Measurements from ENCODE around the gene KBTBD4.
"Not testable (repeated sequence)": the region's sequence is repeated elsewhere in the genome, so short reads cannot be mapped to it uniquely, and the experiment has no call there.

The KBTBD4 gene

GRCh38 chr11:47553406-47553743 is 25.4 kb downstream of the KBTBD4 start:
- peak in 2 of 3 experiments; percentile 9 to 40 for TF ChIP-seq CTCF (IDR thresholded peaks at IDR 0.05; ENCODE audit: unreplicated experiment in 3 of 3)
- Mint-ChIP-seq H3K36me3 (ENCODE audit: low read depth) (peaks cover 10% of the 10 kb centered on the region), H3K4me1 (peaks cover 25% of the 10 kb centered on the region), H3K4me3 (peak overlapping the region; percentile 95 to 100 (median 99)), H3K27me3 (ENCODE audit: low read depth) (no peaks in the 10 kb centered on the region), H3K9me3 (no peaks in the 10 kb centered on the region), H3K27ac (peak overlapping the region; percentile 90 to 99 (median 96))

GRCh38 chr11:47552566-47553405 is 26.0 kb downstream of the KBTBD4 start, which contains the start of gene CELF1:
Gene CELF1, minus strand, starts transcription at chr11:47553132. Its CDS starts 53,609 bp downstream, at chr11:47499523.
- Mint-ChIP-seq H3K4me3 (peak within 1 kb of the TSS; percentile 99 to 100 (median 99)), H3K36me3 (ENCODE audit: low read depth) (peaks cover 14% of the 10 kb centered on the region), H3K4me1 (peaks cover 29% of the 10 kb centered on the region), H3K27ac (peak within 1 kb of the TSS; percentile 92 to 99 (median 97)), H3K9me3 (no peaks in the 10 kb centered on the region), H3K27me3 (ENCODE audit: low read depth) (no peaks in the 10 kb centered on the region)
- TF ChIP-seq CTCF (IDR thresholded peaks at IDR 0.05; ENCODE audit: unreplicated experiment in 3 of 3), result peak; percentile 96 to 99 (median 97)

GRCh38 chr11:47552056-47552565 is 26.7 kb downstream of the KBTBD4 start:
- Mint-ChIP-seq H3K36me3 (ENCODE audit: low read depth) (peaks cover 19% of the 10 kb centered on the region), H3K4me1 (peaks cover 29% of the 10 kb centered on the region)

GRCh38 chr11:47551086-47551485 is 27.7 kb downstream of the KBTBD4 start:
- H3K36me3 Mint-ChIP-seq (ENCODE audit: low read depth), result peaks cover 21% of the 10 kb centered on the region
- peak overlapping the region; percentile 99 to 100 (median 99) for H3K4me3 Mint-ChIP-seq
- no peaks in the 10 kb centered on the region for H3K27me3 Mint-ChIP-seq (ENCODE audit: low read depth)
- H3K27ac Mint-ChIP-seq, result peak overlapping the region; percentile 92 to 99 (median 97)
- TF ChIP-seq CTCF (IDR thresholded peaks at IDR 0.05; ENCODE audit: unreplicated experiment in 3 of 3), result peak in 2 of 3 experiments; percentile 17 to 20
- peaks cover 29% of the 10 kb centered on the region for H3K4me1 Mint-ChIP-seq
- no peaks in the 10 kb centered on the region for H3K9me3 Mint-ChIP-seq

More at GRCh38 chr11:47552056-47552565, 26.7 kb downstream of the KBTBD4 start:
- H3K27me3 Mint-ChIP-seq (ENCODE audit: low read depth), result no peaks in the 10 kb centered on the region
- H3K27ac Mint-ChIP-seq, result peak overlapping the region; percentile 92 to 99 (median 97)
- peak overlapping the region; percentile 99 to 100 (median 99) for H3K4me3 Mint-ChIP-seq
- TF ChIP-seq CTCF (IDR thresholded peaks at IDR 0.05; ENCODE audit: unreplicated experiment in 3 of 3), result no peak
- H3K9me3 Mint-ChIP-seq, result no peaks in the 10 kb centered on the region

- H3K27me3 Mint-ChIP-seq (ENCODE audit: low read depth), result no peaks in the 10 kb centered on the region
- H3K4me1 Mint-ChIP-seq, result peaks cover 29% of the 10 kb centered on the region
- TF ChIP-seq CTCF (IDR thresholded peaks at IDR 0.05; ENCODE audit: unreplicated experiment in 3 of 3), result no peak
- H3K27ac Mint-ChIP-seq, result peak overlapping the region; percentile 84 to 99 (median 92)
- H3K36me3 Mint-ChIP-seq (ENCODE audit: low read depth), result peaks cover 21% of the 10 kb centered on the region
- H3K9me3 Mint-ChIP-seq, result no peaks in the 10 kb centered on the region
- H3K4me3 Mint-ChIP-seq, result peak overlapping the region; percentile 99 to 100 (median 99)
Observed at GRCh38 chr11:47550288-47551047, 28.3 kb downstream of the KBTBD4 start.

GRCh38 chr11:47546274-47546673 is 32.5 kb downstream of the KBTBD4 start:
- not testable (repeated sequence) for H3K4me3 Mint-ChIP-seq; H3K9me3 Mint-ChIP-seq; H3K27me3 Mint-ChIP-seq (ENCODE audit: low read depth); H3K27ac Mint-ChIP-seq
- Mint-ChIP-seq H3K36me3 (ENCODE audit: low read depth) (peaks cover 21% of the 10 kb centered on the region), H3K4me1 (peaks cover 26% of the 10 kb centered on the region)
